Astrocyte (in vitro differentiated cells and primary cell): ENCODE results near the gene KIF25.

Source experiments
- EZH2 ChIP-seq: IDR thresholded peaks from 2 replicates; pipeline ENCODE4 v1.6.1; 2012; ENCODE audit warnings: mild to moderate bottlenecking, low read length, inconsistent platforms; ENCODE audit not compliant: insufficient read depth
- TF ChIP-seq, protein P1 (sequence below): IDR thresholded peaks from 2 replicates; pipeline ENCODE4 v1.5.1; 2011; ENCODE audit warnings: low read depth, mild to moderate bottlenecking, inconsistent platforms, low read length, moderate library complexity; ENCODE audit not compliant: insufficient read depth

DNA sequence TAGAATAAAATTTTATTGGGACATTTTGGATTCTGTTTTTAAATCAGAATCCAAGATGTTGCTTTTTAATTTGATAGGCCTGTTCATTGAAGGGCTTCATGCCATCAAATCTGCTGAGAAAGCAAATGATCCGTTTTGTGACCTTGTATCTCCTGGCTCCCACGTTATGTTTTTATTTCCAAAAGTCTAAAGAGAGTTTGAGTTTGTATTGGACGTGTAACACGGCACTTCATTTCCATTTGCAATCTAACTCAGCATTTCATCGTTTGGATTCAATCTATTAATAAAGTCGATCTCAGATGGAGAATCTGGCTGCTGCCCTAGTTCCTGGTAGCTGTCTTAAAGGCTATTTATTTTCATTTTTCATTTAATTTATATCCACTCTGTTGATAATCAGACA is 17.0 kb downstream of the KIF25 start:
- TF ChIP-seq, protein P1, sequence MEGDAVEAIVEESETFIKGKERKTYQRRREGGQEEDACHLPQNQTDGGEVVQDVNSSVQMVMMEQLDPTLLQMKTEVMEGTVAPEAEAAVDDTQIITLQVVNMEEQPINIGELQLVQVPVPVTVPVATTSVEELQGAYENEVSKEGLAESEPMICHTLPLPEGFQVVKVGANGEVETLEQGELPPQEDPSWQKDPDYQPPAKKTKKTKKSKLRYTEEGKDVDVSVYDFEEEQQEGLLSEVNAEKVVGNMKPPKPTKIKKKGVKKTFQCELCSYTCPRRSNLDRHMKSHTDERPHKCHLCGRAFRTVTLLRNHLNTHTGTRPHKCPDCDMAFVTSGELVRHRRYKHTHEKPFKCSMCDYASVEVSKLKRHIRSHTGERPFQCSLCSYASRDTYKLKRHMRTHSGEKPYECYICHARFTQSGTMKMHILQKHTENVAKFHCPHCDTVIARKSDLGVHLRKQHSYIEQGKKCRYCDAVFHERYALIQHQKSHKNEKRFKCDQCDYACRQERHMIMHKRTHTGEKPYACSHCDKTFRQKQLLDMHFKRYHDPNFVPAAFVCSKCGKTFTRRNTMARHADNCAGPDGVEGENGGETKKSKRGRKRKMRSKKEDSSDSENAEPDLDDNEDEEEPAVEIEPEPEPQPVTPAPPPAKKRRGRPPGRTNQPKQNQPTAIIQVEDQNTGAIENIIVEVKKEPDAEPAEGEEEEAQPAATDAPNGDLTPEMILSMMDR, result no peak
- no peak for TF ChIP-seq EZH2
